Measurements from ENCODE around the gene CCDC183. TPM values are rescaled to one million over a fixed set of nuclear protein-coding genes. Genes with fewer than 3 reads are reported as not detected.
"Not testable (repeated sequence)": the region's sequence is repeated elsewhere in the genome, so short reads cannot be mapped to it uniquely, and the experiment has no call there.

The CCDC183 gene
- total and polyA plus RNA-seq, 8 donors, result 2.4 to 10.7 (median 3.1) TPM

- DNase-seq (peak in 2 of 6 donors; percentile 12 to 71), ATAC-seq (no peak), FAIRE-seq (no peak)
- peaks cover 0 to under 1% (median 0%) of the 10 kb centered on the region in 3 donors for H3K4me1 ChIP-seq
- H3K27me3 ChIP-seq, result no peaks in the 10 kb centered on the region
- no peaks in the 10 kb centered on the region for H3K9me3 ChIP-seq
- WGBS, 2 donors, result 95% methylated on average over 33 to 36 of the region's 36 CpGs
- intact Hi-C loops (cut with DNase I), result no loop called here
- peaks cover 0 to 25% (median 5%) of the 10 kb centered on the region in 3 donors for H3K36me3 ChIP-seq
- H3K4me3 ChIP-seq, result no peak overlapping the region
- TF ChIP-seq CTCF (IDR thresholded peaks at IDR 0.05), result no peak
- no peak overlapping the region for H3K27ac ChIP-seq
Measured at GRCh38 chr9:136835162-136835931, 39.2 kb downstream of the CCDC183 start.

- peak in 4 of 6 donors; percentile 6 to 78 (median 22) for DNase-seq
- H3K27ac ChIP-seq, result no peak overlapping the region
Measured at GRCh38 chr9:136835932-136836904, 40.1 kb downstream of the CCDC183 start.

GRCh38 chr9:136837146-136837855 is 41.2 kb downstream of the CCDC183 start:
- Histone ChIP-seq H3K27me3 (no peaks in the 10 kb centered on the region), H3K27ac (no peak overlapping the region), H3K36me3 (peaks cover 0 to 14% (median 0%) of the 10 kb centered on the region in 3 donors), H3K4me3 (no peak overlapping the region), H3K9me3 (no peaks in the 10 kb centered on the region), H3K4me1 (peaks cover 15 to 19% (median 17%) of the 10 kb centered on the region in 3 donors)
- FAIRE-seq, result no peak
- ATAC-seq, result no peak
- no peak for TF ChIP-seq CTCF (IDR thresholded peaks at IDR 0.05)
- WGBS, 2 donors, result 89 to 91% methylated on average over 24 to 27 of the region's 27 CpGs
- intact Hi-C loops (cut with DNase I), result no loop called here
- DNase-seq, result peak in 3 of 6 donors; percentile 4 to 84 (median 43)

More at GRCh38 chr9:136835932-136836904, 40.1 kb downstream of the CCDC183 start:
- peaks cover 0 to 22% (median 0%) of the 10 kb centered on the region in 3 donors for H3K36me3 ChIP-seq
- TF ChIP-seq CTCF (IDR thresholded peaks at IDR 0.05), result no peak
- ATAC-seq, result no peak
- no peaks in the 10 kb centered on the region for H3K9me3 ChIP-seq
- 86 to 88% methylated on average over 21 of the region's 21 CpGs for WGBS, 2 donors
- intact Hi-C loops (cut with DNase I), result no loop called here
- peaks cover 7 to 8% (median 7%) of the 10 kb centered on the region in 3 donors for H3K4me1 ChIP-seq
- no peak overlapping the region for H3K4me3 ChIP-seq
- FAIRE-seq, result no peak
- no peaks in the 10 kb centered on the region for H3K27me3 ChIP-seq

- peak in 2 of 6 donors; percentile 6 to 15 for DNase-seq
- H3K27ac ChIP-seq; H3K4me3 ChIP-seq; H3K9me3 ChIP-seq; H3K27me3 ChIP-seq; ATAC-seq; FAIRE-seq; intact Hi-C loops (cut with DNase I): not testable (repeated sequence)
- peaks cover 15 to 20% (median 19%) of the 10 kb centered on the region in 3 donors for H3K4me1 ChIP-seq
- 87 to 94% methylated on average over 13 to 15 of the region's 15 CpGs for WGBS, 2 donors
- peaks cover 0 to 12% (median 0%) of the 10 kb centered on the region in 3 donors for H3K36me3 ChIP-seq
Measured at GRCh38 chr9:136837856-136838277, 41.7 kb downstream of the CCDC183 start.

Measured in pancreas (tissue), 10 donors.